Effector CD4-positive, alpha-beta T cell (primary cell): ENCODE results near the gene KRI1.

Source experiments
- DNase-seq: peaks from one replicate; pipeline ENCODE4 v3.0.0-alpha.2; 2020

The KRI1 gene

DNA sequence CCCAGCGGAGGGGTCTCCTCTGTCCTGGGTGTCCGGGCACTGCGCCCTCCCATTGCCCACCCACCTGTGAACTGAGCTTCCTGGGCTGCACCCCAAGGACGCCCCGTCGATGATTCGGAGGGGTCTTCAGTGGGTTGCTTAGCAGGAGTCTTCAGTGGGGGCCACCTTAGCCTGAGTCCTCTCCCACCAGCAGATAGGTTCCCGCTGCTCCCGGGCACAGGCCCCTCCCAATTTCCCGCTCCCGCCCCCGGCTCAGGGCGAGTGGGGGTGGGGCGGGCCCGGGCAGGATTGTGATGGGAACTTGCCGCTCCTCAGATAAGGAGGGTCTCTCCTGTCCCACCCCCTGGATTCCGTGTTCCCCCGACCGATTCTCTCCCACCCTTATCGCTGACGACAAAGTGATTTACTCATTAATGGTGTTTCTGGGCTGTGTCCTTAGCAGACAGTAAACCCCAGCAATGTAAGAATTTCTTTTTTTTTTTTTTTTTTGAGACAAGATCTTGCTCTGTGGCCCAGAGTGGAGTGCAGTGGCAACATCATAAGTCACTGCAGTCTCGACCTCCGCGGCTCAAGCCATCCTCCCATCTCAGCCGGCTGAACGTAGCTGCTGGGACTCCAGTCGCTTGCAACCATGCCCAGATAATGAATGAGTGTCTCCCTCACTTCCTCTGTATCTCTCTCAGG lies 47.9 kb downstream of the KRI1 start:
- no peak for DNase-seq

DNA sequence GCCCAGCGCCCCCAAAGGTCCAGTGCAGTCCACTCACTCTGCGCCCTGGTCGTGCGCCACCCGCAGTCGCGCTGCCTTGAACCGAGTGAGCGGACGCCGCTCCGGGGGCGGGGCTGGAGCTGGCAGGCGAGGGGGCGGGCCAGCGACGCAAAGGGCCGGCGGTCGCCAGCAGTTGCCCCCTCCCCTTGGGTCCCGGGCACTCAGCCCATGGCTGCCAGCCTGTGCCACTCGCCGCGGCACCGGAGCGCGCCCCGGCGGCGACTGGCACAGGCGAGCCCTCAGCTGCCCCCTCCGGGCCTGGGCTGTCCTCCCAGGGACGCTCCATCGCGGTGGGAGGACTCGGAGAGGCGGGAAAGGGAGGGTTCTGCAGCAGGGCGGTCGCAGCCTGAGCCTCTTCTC lies 48.5 kb downstream of the KRI1 start, which contains the start of gene S1PR5:
Gene S1PR5 (minus strand): TSS at position 87 of the 399 bp plus-strand sequence. CDS start 2,436 bp downstream, outside the sequence.
- no peak for DNase-seq

DNA sequence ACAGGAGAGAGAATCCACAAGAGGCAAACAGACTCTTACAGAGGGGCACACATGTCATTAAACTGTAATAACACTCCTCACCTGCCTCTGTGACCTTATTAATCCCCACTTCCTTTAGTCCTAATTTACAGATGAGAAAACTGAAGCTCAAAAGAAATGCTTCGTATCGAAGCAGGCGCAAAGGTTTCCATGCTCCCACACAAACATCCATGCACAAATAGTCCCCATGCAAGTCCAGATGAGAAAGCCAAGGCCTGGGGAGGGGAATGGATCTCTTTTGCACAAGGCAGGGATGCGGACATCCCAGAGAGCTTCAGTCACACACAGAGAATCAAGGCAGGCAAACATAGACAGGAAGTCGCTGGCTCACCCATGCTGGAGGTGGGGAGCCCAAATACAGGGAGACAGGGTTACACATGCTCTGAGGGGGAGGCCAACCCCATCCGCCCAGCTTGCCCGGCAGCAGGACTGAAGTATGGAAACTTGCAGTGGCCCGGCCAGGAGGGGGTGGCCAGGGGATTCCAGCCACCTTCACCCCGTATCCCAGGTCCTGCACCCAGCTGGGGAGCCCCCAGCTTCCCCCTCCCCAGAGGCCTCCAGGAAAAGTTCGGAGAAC lies 49.0 kb downstream of the KRI1 start:
- DNase-seq, result no peak

DNA sequence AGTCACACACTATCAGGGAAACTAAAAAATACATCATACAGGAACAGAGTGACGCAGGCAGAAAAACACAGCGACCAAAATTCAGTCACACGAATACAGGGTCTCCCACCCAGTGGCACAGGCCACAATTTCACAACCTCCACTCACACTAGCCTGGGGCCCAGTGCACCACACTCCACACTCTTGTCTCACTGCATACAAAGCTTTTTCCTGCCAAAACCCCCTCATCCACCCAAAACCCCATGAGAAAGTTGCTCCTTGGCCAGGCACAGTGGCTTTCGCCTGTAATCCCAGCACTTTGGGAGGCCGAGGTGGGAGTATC lies 49.8 kb downstream of the KRI1 start:
- DNase-seq, result no peak

DNA sequence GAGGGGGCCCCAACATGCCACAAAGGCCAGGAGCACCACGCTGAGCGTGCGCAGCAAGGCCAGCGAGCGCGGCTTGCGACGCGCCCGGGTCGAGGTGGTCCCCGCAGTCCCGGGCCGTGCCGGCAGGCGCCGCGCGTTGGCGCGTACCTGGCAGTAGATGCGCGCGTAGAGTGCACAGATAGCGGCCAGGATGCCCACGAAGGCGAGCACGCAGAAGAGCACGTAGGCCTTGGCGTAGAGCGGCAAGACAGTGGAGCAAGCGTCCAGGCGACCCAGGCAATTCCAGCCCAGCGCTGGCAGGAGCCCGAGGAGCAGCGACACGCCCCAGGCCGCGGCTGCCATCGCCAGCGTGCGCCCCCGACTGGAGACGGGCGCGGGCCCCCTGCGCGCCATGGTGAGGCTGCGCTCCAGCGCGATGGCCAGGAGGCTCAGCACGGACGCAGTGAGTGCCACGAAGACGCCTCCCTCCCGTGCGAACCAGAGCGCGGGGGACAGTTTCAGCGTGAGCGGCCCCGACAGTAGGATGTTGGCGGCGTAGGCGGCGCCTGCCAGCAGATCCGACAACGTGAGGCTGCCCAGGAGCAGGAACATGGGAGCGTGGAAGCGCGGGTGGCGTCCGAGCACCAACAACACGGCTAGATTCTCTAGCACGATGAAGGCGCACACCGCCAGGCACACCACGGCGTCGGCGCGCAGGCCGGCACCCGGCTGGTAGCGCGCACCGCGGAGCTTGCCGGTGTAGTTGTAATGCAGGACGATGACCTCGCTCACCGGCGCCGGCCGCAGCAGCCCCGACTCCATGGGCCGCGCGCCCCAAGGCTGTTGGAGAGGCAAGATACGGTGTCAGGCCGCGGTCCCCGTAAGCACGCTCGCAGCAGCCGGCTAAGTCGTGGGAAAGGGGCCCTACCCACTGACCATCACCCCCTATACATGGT lies 51.3 kb downstream of the KRI1 start:
- DNase-seq, result no peak

DNA sequence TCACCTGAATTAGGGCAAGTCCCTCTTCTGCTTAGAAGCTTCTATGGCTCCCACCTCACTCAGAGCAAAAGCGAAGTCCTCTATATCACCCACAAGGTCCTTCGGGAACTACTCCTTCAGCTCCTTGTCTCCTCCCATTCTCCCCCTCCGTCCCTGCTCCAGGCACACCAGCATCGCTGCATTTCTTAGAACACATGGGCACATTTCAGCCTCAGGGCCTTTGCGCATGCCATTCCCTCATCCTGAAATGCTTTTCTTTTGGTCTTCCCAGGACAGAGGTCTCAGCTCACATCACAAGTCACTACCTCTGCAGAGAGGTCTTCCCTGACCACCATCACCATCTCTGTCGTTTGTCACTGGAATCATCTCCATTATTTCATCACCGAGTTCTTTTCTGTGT lies 52.6 kb downstream of the KRI1 start:
- no peak for DNase-seq

DNA sequence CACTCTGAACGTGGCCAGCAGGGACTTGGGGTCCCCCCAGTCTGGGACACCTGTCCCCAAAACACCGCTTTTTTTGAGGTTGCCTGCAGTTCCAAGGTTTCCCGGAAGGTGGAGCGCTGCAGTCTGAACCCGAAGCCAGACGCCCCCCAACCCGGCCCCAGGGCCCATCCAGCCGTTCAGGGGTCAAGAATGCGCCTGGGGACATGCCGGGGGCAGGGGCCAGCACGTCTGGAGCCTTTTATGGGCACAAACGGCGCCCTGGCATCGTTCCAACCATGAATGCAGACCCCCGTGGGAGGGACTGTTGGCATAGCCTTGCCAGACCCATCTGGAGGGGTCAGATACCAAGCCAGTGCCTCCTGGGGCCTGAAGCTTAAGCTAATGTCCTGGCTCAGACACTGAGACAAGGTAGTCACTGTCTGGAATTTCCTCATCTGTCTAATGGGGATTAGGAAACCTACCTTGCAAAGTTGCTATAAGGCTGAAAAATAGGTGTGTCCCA lies 55.5 kb downstream of the KRI1 start:
- DNase-seq, result peak; percentile 45

DNA sequence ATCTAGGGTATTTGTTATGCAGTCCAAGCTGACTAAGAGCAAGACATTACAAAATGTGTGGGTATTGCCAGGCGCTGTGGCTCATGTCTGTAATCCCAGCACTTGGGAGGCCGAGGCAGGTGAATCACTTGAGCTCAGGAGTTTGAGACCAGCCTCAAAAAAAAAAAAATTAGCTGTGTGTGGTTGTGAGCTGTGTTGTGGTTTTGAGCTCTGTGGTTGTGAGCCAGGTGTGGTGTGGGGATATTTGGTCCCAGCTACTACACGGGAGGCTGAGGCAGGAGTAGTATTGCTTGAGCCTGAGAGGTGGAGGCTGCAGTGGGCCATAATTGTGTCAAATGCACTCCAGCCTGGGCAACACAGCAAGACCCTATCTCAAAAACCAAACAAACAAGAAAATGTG lies 57.1 kb downstream of the KRI1 start:
- no peak for DNase-seq

DNA sequence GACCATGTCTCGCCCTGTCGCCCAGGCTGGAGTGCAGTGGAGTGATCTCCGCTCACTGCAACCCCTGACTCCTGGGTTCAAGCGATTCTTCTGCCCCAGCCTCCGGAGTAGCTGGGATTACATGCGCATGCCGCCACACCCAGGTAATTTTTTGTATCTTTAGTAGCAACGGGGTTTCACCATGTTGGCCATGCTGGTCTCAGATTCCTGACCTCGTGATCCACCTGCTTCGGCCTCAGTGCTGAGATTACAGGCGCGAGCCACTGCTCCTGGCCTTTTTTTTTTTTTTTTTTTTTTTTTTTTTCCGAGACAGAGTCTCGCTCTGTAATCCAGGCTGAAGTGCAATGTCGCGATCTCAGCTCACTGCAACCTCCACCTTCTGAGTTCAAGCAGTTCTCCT lies 57.8 kb downstream of the KRI1 start:
- no peak for DNase-seq

DNA sequence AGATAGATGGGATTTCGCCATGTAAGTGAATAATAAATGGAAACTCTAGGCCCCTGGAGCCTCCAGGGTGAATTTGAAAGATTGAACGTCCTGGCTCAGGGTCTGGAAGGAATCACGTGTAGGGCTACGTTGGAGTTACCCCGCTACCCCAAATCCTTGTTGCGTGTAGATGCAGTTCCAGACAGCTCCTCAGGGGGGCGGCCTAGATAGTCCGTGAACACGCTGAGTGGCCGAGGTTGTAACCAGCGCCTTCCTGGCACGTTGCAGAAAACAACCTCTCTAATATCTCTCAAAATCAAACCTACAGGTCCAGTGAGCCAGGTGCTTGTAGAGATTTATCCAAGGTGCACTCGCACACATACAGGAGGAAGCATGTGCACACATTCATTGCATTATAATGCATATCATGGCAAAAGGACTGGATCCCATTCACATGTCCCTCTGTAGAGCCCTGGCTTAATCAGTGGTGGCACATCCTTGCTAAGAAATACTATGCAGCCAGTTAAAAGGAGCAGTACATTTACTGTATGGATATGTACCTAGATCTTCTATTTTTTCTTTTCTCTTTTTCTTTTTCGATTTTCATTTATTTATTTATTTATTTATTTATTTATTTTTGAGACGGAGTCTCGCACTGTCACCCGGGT lies 60.1 kb downstream of the KRI1 start:
- DNase-seq, result peak; percentile 68
